IMR-90 (cell line): Measurements from ENCODE around the gene VCL. TPM values are rescaled to one million over a fixed set of nuclear protein-coding genes. Genes with fewer than 3 reads are reported as not detected.
A peak's percentile ranks its signal among the peaks of the same experiment; 100 is the strongest.

ENCODE experiments used
- ATAC-seq: fragments of 200-7000 bp; cut with Tn5 transposase; 2 replicates; pipeline ENCODE4 v1.9.1; 2020; ENCODE audit warnings: low read depth, mild to moderate bottlenecking, moderate library complexity
- BruUV-seq: library from RNA; stranded (reverse); fragments of 400-500 nt; replicated peaks from 2 replicates; lab custom pipeline; 2021; lab: Mats Ljungman, UMichigan
- CTCF ChIA-PET: fragments of 300-600 bp; formaldehyde crosslinking; extraction: SDS; loops from one replicate; lab custom pipeline; 2021; ENCODE audit warnings: antibody characterized with exemption; lab: Yijun Ruan, JAX
- POLR2A ChIA-PET: fragments of 300-600 bp; sonication (Branson Sonifier 250); formaldehyde crosslinking; loops from one replicate; lab custom pipeline; 2022; ENCODE audit warnings: antibody characterized with exemption; ENCODE audit not compliant: unreplicated experiment; lab: Charles Lee
- DNase-seq: peaks from one replicate; pipeline ENCODE4 v3.0.0; 2013
- H2AFZ ChIP-seq: replicated peaks from 2 replicates; pipeline ENCODE3; 2013; ENCODE audit warnings: low read length, mild to moderate bottlenecking; ENCODE audit not compliant: poor library complexity
- H2AK5ac ChIP-seq: 2 replicates; pipeline ENCODE4 v1.6.1; 2013; ENCODE audit warnings: low read depth, low read length, inconsistent platforms
- H2AK9ac ChIP-seq: replicated peaks from 2 replicates; pipeline ENCODE3; 2013; ENCODE audit warnings: mild to moderate bottlenecking, low read depth, low read length, moderate library complexity; ENCODE audit not compliant: poor library complexity
- H2BK120ac ChIP-seq: 2 replicates; pipeline ENCODE4 v1.6.1; 2013; ENCODE audit warnings: low read depth, low read length, inconsistent platforms
- H2BK15ac ChIP-seq: 3 replicates; pipeline ENCODE4 v1.6.1; 2013; ENCODE audit warnings: low read depth, low read length, inconsistent platforms
- H2BK20ac ChIP-seq: 2 replicates; pipeline ENCODE4 v1.6.1; 2013; ENCODE audit warnings: low read depth, mild to moderate bottlenecking, inconsistent platforms, low read length, moderate library complexity
- H2BK5ac ChIP-seq: 2 replicates; pipeline ENCODE4 v1.6.1; 2013; ENCODE audit warnings: mild to moderate bottlenecking, low read depth, low read length, inconsistent platforms; ENCODE audit not compliant: poor library complexity, severe bottlenecking
- H3K14ac ChIP-seq: replicated peaks from 2 replicates; pipeline ENCODE4 v1.6.1; 2013; ENCODE audit warnings: low read depth, low read length, inconsistent platforms
- H3K18ac ChIP-seq: 2 replicates; pipeline ENCODE4 v1.6.1; 2013; ENCODE audit warnings: low read depth, low read length, control low read depth
- H3K23ac ChIP-seq: 2 replicates; pipeline ENCODE4 v1.6.1; 2013; ENCODE audit warnings: low read depth, low read length, inconsistent platforms
- H3K27ac ChIP-seq: 2 replicates; pipeline ENCODE4 v1.5.1; 2013; ENCODE audit warnings: mild to moderate bottlenecking, control low read depth, low read length; ENCODE audit not compliant: insufficient read depth
- H3K27me3 ChIP-seq: 2 replicates; pipeline ENCODE4 v1.6.1; 2013; ENCODE audit warnings: low read length; ENCODE audit not compliant: control insufficient read depth, insufficient read depth
- H3K36me3 ChIP-seq: 2 replicates; pipeline ENCODE4 v1.6.1; 2013; ENCODE audit warnings: low read length, mixed read lengths; ENCODE audit not compliant: control insufficient read depth, insufficient read depth
- H3K4ac ChIP-seq: 2 replicates; pipeline ENCODE4 v1.6.1; 2013; ENCODE audit warnings: low read depth, low read length, inconsistent platforms
- H3K4me1 ChIP-seq: 2 replicates; pipeline ENCODE4 v1.6.1; 2013; ENCODE audit warnings: low read length, mixed read lengths; ENCODE audit not compliant: control insufficient read depth, insufficient read depth
- H3K4me2 ChIP-seq: 2 replicates; pipeline ENCODE4 v1.6.1; 2013; ENCODE audit warnings: low read depth, mild to moderate bottlenecking, control low read depth, low read length, moderate library complexity
- H3K4me3 ChIP-seq: 2 replicates; pipeline ENCODE4 v1.5.1; 2013; ENCODE audit warnings: low read depth, mild to moderate bottlenecking, control low read depth, low read length, moderate library complexity; ENCODE audit not compliant: insufficient read depth
- H3K56ac ChIP-seq: 2 replicates; pipeline ENCODE4 v1.6.1; 2013; ENCODE audit warnings: low read length, inconsistent platforms; ENCODE audit not compliant: insufficient read depth; ENCODE audit errors: extremely low read depth
- H3K79me1 ChIP-seq, 2 experiments: 2 replicates each; pipeline ENCODE4 v1.6.1; 2013; ENCODE audit warnings: low read length in 2 of 2, inconsistent platforms in 1 of 2, low read depth in 1 of 2
- H3K9ac ChIP-seq: 2 replicates; pipeline ENCODE4 v1.6.1; 2013; ENCODE audit warnings: low read depth, low read length, control low read depth
- H3K9me1 ChIP-seq: 2 replicates; pipeline ENCODE4 v1.6.1; 2013; ENCODE audit warnings: low read length, inconsistent platforms; ENCODE audit not compliant: insufficient read depth
- H3K9me3 ChIP-seq: 2 replicates; pipeline ENCODE4 v1.6.1; 2013; ENCODE audit warnings: low read length; ENCODE audit not compliant: control insufficient read depth, insufficient read depth
- H4K20me1 ChIP-seq: 2 replicates; pipeline ENCODE4 v1.6.1; 2013; ENCODE audit warnings: low read length, inconsistent platforms; ENCODE audit not compliant: insufficient read depth
- H4K5ac ChIP-seq: 2 replicates; pipeline ENCODE4 v1.6.1; 2013; ENCODE audit warnings: mild to moderate bottlenecking, low read depth, low read length, control low read depth
- H4K8ac ChIP-seq, 2 experiments: 2 replicates each; pipeline ENCODE4 v1.6.1; 2013; ENCODE audit warnings: low read depth in 2 of 2, low read length in 2 of 2, control low read depth in 1 of 2, inconsistent platforms in 1 of 2
- H4K91ac ChIP-seq: 2 replicates; pipeline ENCODE4 v1.6.1; 2013; ENCODE audit warnings: low read depth, low read length, inconsistent platforms; ENCODE audit not compliant: insufficient read depth
- BHLHE40 ChIP-seq: fragments of 150-350 bp; IDR thresholded peaks from 2 replicates; pipeline ENCODE4 v1.6.1; 2016; ENCODE audit warnings: mild to moderate bottlenecking, low read depth, low read length
- CEBPB ChIP-seq: IDR thresholded peaks from 2 replicates; pipeline ENCODE4 v1.6.1; 2012; ENCODE audit warnings: low read depth, low read length, improper control_type of control experiment
- CHD1 ChIP-seq: IDR thresholded peaks from 2 replicates; pipeline ENCODE4 v1.6.1; 2012; ENCODE audit warnings: low read depth, low read length, improper control_type of control experiment
- CTCF ChIP-seq: conservative IDR thresholded peaks from 2 replicates; pipeline ENCODE4 v1.5.1; 2012; ENCODE audit warnings: mild to moderate bottlenecking, low read depth, low read length, improper control_type of control experiment
- ELK1 ChIP-seq: fragments of 150-350 bp; IDR thresholded peaks from 2 replicates; pipeline ENCODE4 v1.6.1; 2016; ENCODE audit warnings: low read depth, mild to moderate bottlenecking, low read length, moderate library complexity, borderline replicate concordance
- FOS ChIP-seq: fragments of 150-350 bp; IDR thresholded peaks from 2 replicates; pipeline ENCODE4 v1.6.1; 2016; ENCODE audit warnings: low read depth, low read length
- MAFK ChIP-seq: IDR thresholded peaks from 2 replicates; pipeline ENCODE4 v1.6.1; 2012; ENCODE audit warnings: low read depth, low read length, improper control_type of control experiment
- MAZ ChIP-seq: IDR thresholded peaks from 2 replicates; pipeline ENCODE4 v1.6.1; 2012; ENCODE audit warnings: low read depth, mild to moderate bottlenecking, low read length, improper control_type of control experiment, moderate library complexity, borderline replicate concordance
- MXI1 ChIP-seq: IDR thresholded peaks from 2 replicates; pipeline ENCODE4 v1.6.1; 2012; ENCODE audit warnings: low read depth, mild to moderate bottlenecking, low read length, moderate library complexity, borderline replicate concordance
- NFE2L2 ChIP-seq: fragments of 150-350 bp; IDR thresholded peaks from 2 replicates; pipeline ENCODE4 v1.6.1; 2016; ENCODE audit warnings: low read depth, mild to moderate bottlenecking, low read length
- POLR2A ChIP-seq: IDR thresholded peaks from 2 replicates; pipeline ENCODE4 v1.6.1; 2012; ENCODE audit warnings: mild to moderate bottlenecking, low read depth, low read length
- RAD21 ChIP-seq: IDR thresholded peaks from 2 replicates; pipeline ENCODE4 v1.6.1; 2012; ENCODE audit warnings: low read length, improper control_type of control experiment
- RCOR1 ChIP-seq: IDR thresholded peaks from 2 replicates; pipeline ENCODE4 v1.6.1; 2012; ENCODE audit warnings: mild to moderate bottlenecking, low read length, improper control_type of control experiment; ENCODE audit not compliant: insufficient replicate concordance
- RFX5 ChIP-seq: IDR thresholded peaks from 2 replicates; pipeline ENCODE4 v1.8.0; 2012; ENCODE audit warnings: low read depth, mild to moderate bottlenecking, low read length, moderate library complexity
- SMC3 ChIP-seq: fragments of 150-350 bp; IDR thresholded peaks from 2 replicates; pipeline ENCODE4 v1.6.1; 2016; ENCODE audit warnings: low read depth, mild to moderate bottlenecking, antibody characterized with exemption, low read length, moderate library complexity
- USF2 ChIP-seq: fragments of 150-350 bp; IDR thresholded peaks from 2 replicates; pipeline ENCODE4 v1.6.1; 2017; ENCODE audit warnings: mild to moderate bottlenecking, antibody characterized with exemption, low read length, low read depth
- WGBS, 2 experiments: methylation state at CpG; one replicate each; pipeline versions ENCODE4 v1.1.5 to v1.1.7; 2013; ENCODE audit warnings: missing lambda C conversion rate in 2 of 2; ENCODE audit not compliant: insufficient read length in 1 of 2; ENCODE audit errors: extremely low coverage in 2 of 2; 5-methylcytosine and 5-hydroxymethylcytosine counted together
- dilution Hi-C: fragments of 300-500 bp; cut with HindIII; formaldehyde crosslinking; loops from one replicate; pipeline ENCODE4 v1.14.3; 2018; ENCODE audit warnings: low sequenced_read_pairs; ENCODE audit not compliant: unreplicated experiment
- in situ Hi-C: fragments of 300-500 bp; cut with MboI; formaldehyde crosslinking; loops from 3 replicates; pipeline ENCODE4 v1.14.3; 2019; ENCODE audit warnings: low sequenced_read_pairs, inconsistent platforms, mixed read lengths
- intact Hi-C: fragments of 100-400 bp; cut with micrococcal nuclease; formaldehyde crosslinking; loops from 2 replicates; pipeline ENCODE4 v1.10.0; 2022
- polyA plus RNA-seq, 3 experiments: library from polyadenylated mRNA; depleted of rRNA; stranded (reverse); fragments of >200 nt; gene quantifications; 2 replicates each; pipeline ENCODE4 v1.2.3, GENCODE V29; 2012; ENCODE audit warnings: low replicate concordance in 1 of 3
- total RNA-seq: library from RNA; depleted of rRNA; stranded (reverse); fragments of >200 nt; gene quantifications from 2 replicates; pipeline ENCODE4 v1.2.3, GENCODE V29; 2012

VCL gene
- total and polyA plus RNA-seq, 2 of the 4 experiments (the other 2 are of a cell fraction) = 227 to 283 TPM

- Histone ChIP-seq H4K5ac (no peak overlapping the region), H2BK120ac (no peak overlapping the region), H3K56ac (no peak overlapping the region), H2BK20ac (no peak overlapping the region), H3K27me3 (no peaks in the 10 kb centered on the region), H3K23ac (0 out of 2 replicates have a peak overlapping the region, but pooled peaks have one; percentile 23), H3K14ac (peak overlapping the region; percentile 22; the same call in 1 of the 2 replicates), H3K9me3 (no peaks in the 10 kb centered on the region), H2BK5ac (peak overlapping the region; percentile 76), H3K9ac (no peak overlapping the region), H2AFZ (no peak overlapping the region), H4K20me1 (peaks cover 89% of the 10 kb centered on the region), H3K9me1 (peaks cover 27% of the 10 kb centered on the region), H4K8ac (no peak overlapping the region), H2AK5ac (no peak overlapping the region), H4K91ac (no peak overlapping the region), H3K36me3 (peaks cover 23% of the 10 kb centered on the region), H3K4ac (no peak overlapping the region), H3K4me2 (no peak overlapping the region), H3K79me1 (peaks cover 18 to 61% of the 10 kb centered on the region in 2 experiments; a peak in 3 of 4 replicates), H2BK15ac (no peak overlapping the region), H3K4me3 (no peak overlapping the region), H3K27ac (peak overlapping the region; percentile 43; the same call in 1 of the 2 replicates), H3K4me1 (peaks cover 28% of the 10 kb centered on the region), H3K18ac (peak overlapping the region; percentile 4; the same call in 1 of the 2 replicates), H2AK9ac (no peak overlapping the region)
- dilution Hi-C loops = no loop called here
- no peak for DNase-seq
- WGBS, 2 experiments = no CpG with 5 or more reads among the region's 1 CpG
- in situ Hi-C loops = no loop called here
- TF ChIP-seq POLR2A = no peak
- TF ChIP-seq MAZ = no peak
- no peak for TF ChIP-seq RCOR1
- TF ChIP-seq NFE2L2 = no peak
- no peak for TF ChIP-seq CTCF
- TF ChIP-seq ELK1 = no peak
- TF ChIP-seq BHLHE40 = no peak
- no peak for TF ChIP-seq MAFK
- TF ChIP-seq CEBPB = no peak
- TF ChIP-seq RFX5 = no peak
- no peak for TF ChIP-seq SMC3
- no peak for TF ChIP-seq RAD21
- no peak for TF ChIP-seq USF2
- no peak for TF ChIP-seq FOS
- no peak for TF ChIP-seq MXI1
- TF ChIP-seq CHD1 = no peak
- no peak for ATAC-seq
- CTCF ChIA-PET = no interaction called here
- no TSS peak for BruUV-seq
- intact Hi-C loops = no loop called here
- POLR2A ChIA-PET = no interaction called here
Observed at GRCh38 chr10:74033702-74034101, 35.8 kb downstream of the VCL start.
